Adrenal gland (tissue), 5 donors: ENCODE measurements around the gene MAML3.

Experiments used
- POLR2A ChIP-seq, 2 donors: fragments of 450-650 bp; IDR thresholded peaks; one replicate each; pipeline ENCODE4 v1.6.1; 2017; ENCODE audit warnings: antibody characterized with exemption in 2 of 2, mild to moderate bottlenecking in 2 of 2, moderate library complexity in 1 of 2
- TF ChIP-seq, protein P1 (sequence below), 6 experiments: fragments of 450-650 bp in 4 of 6; fragments of 200-600 bp in 2 of 6; sonication (generic) in 1 of 6; IDR thresholded peaks; 1 replicate in 5 of 6; 2 replicates in 1 of 6; pipeline versions ENCODE4 v1.5.1 to v1.8.0; 2016 to 2021; ENCODE audit warnings: antibody characterized with exemption in 6 of 6, mild to moderate bottlenecking in 2 of 6, moderate library complexity in 1 of 6
- donor health status: DM: no; HTN: no; CAD: no.

DNA sequence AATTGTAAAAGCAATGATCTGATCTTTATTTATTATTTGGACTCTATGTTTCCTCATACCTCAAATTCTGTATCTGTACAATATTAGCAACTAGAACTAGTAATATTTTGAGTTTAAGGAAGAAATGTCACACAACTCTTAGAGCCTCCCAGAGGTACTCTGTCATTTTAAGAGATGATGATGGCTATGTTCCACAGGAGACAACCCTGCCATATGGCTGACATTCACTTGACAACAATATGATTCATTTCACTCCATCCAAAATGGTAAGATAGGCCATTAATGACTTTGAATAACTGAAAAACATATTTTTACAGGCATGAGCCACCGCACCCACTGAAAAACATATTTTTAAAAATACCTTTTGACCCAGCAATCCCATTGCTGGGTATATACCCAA is 190.3 kb downstream of the MAML3 start:
- TF ChIP-seq, protein P1, sequence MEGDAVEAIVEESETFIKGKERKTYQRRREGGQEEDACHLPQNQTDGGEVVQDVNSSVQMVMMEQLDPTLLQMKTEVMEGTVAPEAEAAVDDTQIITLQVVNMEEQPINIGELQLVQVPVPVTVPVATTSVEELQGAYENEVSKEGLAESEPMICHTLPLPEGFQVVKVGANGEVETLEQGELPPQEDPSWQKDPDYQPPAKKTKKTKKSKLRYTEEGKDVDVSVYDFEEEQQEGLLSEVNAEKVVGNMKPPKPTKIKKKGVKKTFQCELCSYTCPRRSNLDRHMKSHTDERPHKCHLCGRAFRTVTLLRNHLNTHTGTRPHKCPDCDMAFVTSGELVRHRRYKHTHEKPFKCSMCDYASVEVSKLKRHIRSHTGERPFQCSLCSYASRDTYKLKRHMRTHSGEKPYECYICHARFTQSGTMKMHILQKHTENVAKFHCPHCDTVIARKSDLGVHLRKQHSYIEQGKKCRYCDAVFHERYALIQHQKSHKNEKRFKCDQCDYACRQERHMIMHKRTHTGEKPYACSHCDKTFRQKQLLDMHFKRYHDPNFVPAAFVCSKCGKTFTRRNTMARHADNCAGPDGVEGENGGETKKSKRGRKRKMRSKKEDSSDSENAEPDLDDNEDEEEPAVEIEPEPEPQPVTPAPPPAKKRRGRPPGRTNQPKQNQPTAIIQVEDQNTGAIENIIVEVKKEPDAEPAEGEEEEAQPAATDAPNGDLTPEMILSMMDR (IDR thresholded peaks at IDR 0.05), result no peak
- no peak for TF ChIP-seq POLR2A (IDR thresholded peaks at IDR 0.05)
